Esophagus muscularis mucosa (tissue), 3 donors: ENCODE data around the gene SYNE1.

Source experiments
- POLR2A ChIP-seq: fragments of 450-650 bp; IDR thresholded peaks from one replicate; pipeline ENCODE4 v1.6.1; 2017; ENCODE audit warnings: antibody characterized with exemption, moderate library complexity, mild to moderate bottlenecking, low read depth
- TF ChIP-seq, protein P1 (sequence below), 3 experiments: fragments of 200-600 bp in 2 of 3; fragments of 450-650 bp in 1 of 3; sonication (generic) in 2 of 3; IDR thresholded peaks; one replicate each; pipeline ENCODE4 v1.5.1; 2017 to 2019; ENCODE audit warnings: antibody characterized with exemption in 3 of 3, mild to moderate bottlenecking in 2 of 3, moderate library complexity in 1 of 3

DNA sequence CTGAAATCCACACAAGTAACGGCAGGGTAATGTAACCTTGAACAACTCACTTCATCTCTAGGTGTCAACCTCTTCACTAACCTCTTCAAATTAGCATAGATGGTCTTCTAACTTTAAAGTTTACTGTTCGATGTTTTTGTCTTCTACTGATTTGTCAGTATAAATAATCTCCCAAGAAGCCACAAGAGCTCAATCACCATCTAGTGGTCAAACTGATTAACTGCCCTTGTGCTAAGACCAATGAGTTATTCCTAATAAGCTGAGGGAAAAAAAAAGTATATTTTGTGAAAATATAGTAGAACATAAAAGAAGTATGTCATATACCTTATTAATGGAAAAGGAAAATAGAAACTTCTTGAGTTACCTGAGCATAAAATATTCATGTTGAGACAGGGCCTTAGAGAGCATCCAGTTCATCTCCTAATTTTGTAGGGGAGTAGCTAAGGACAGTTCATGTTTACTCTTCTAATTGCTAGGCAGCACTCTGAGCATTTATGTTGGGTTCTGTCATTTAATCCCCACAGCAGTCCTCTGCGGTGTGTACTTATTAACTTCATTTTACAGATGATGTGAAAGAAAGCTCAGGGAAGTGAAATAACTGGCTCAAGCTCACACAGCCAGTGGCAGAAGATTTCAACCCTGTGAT, 512.6 kb downstream of the SYNE1 start:
- TF ChIP-seq, protein P1, sequence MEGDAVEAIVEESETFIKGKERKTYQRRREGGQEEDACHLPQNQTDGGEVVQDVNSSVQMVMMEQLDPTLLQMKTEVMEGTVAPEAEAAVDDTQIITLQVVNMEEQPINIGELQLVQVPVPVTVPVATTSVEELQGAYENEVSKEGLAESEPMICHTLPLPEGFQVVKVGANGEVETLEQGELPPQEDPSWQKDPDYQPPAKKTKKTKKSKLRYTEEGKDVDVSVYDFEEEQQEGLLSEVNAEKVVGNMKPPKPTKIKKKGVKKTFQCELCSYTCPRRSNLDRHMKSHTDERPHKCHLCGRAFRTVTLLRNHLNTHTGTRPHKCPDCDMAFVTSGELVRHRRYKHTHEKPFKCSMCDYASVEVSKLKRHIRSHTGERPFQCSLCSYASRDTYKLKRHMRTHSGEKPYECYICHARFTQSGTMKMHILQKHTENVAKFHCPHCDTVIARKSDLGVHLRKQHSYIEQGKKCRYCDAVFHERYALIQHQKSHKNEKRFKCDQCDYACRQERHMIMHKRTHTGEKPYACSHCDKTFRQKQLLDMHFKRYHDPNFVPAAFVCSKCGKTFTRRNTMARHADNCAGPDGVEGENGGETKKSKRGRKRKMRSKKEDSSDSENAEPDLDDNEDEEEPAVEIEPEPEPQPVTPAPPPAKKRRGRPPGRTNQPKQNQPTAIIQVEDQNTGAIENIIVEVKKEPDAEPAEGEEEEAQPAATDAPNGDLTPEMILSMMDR (IDR thresholded peaks at IDR 0.05): peak; percentile 45 to 76 (median 52)
- no peak for TF ChIP-seq POLR2A
